A549 (cell line): Measurements from ENCODE around the gene ADARB2.

ENCODE experiments used
- CEBPB ChIP-seq, 2 experiments: fragments of >200 bp in 1 of 2; sonication (Bioruptor Twin) in 1 of 2; formaldehyde crosslinking in 1 of 2; IDR thresholded peaks; 2 replicates each; pipeline ENCODE4 v1.6.1; 2012 to 2016
- CTCF ChIP-seq: fragments of >200 bp; sonication (Bioruptor Twin); formaldehyde crosslinking; IDR thresholded peaks from 3 replicates; pipeline ENCODE4 v1.5.1; 2016
- ELK1 ChIP-seq: fragments of 150-350 bp; IDR thresholded peaks from 2 replicates; pipeline ENCODE4 v1.6.1; 2014; ENCODE audit warnings: low read depth, mild to moderate bottlenecking, low read length
- FOXS1 ChIP-seq: fragments of 250-450 bp; sonication (Bioruptor Pico); IDR thresholded peaks from 2 replicates; pipeline ENCODE4 v1.5.0; 2020; ENCODE audit warnings: mild to moderate bottlenecking, moderate library complexity
- MAX ChIP-seq: IDR thresholded peaks from 2 replicates; pipeline ENCODE4 v1.6.1; 2012
- PHF8 ChIP-seq: fragments of 200-600 bp; sonication (generic); IDR thresholded peaks from 2 replicates; pipeline ENCODE4 v1.6.1; 2016; ENCODE audit warnings: low read depth, mild to moderate bottlenecking, antibody characterized with exemption, moderate library complexity, borderline replicate concordance
- POLR2A ChIP-seq: IDR thresholded peaks from 2 replicates; pipeline ENCODE4 v1.6.1; 2012; ENCODE audit warnings: mild to moderate bottlenecking, low read length
- RAD21 ChIP-seq, 2 experiments: fragments of >200 bp in 1 of 2; sonication (Bioruptor Twin) in 1 of 2; formaldehyde crosslinking in 1 of 2; IDR thresholded peaks in 1 of 2; conservative IDR thresholded peaks in 1 of 2; 2 replicates in 1 of 2; 3 replicates in 1 of 2; pipeline ENCODE4 v1.6.1; 2012 to 2018; ENCODE audit warnings: inconsistent platforms in 1 of 2
- SMC3 ChIP-seq: fragments of >200 bp; sonication (Bioruptor Twin); formaldehyde crosslinking; IDR thresholded peaks from 3 replicates; pipeline ENCODE4 v1.6.1; 2018; ENCODE audit warnings: inconsistent platforms
- TP53 ChIP-seq: fragments of 250-450 bp; sonication (Bioruptor Pico); IDR thresholded peaks from 2 replicates; pipeline ENCODE4 v1.5.0; 2021; ENCODE audit warnings: mild to moderate bottlenecking, moderate library complexity

- TF ChIP-seq PHF8 (no peak), CEBPB (IDR thresholded peaks at IDR 0.05) (no peak), CTCF (no peak), POLR2A (no peak), TP53 (CRISPR knock-in tag) (no peak), RAD21 (conservative IDR thresholded peaks at IDR 0.05 in 1 of 2, IDR thresholded peaks at IDR 0.05 in 1 of 2) (no peak), FOXS1 (CRISPR knock-in tag) (no peak), SMC3 (no peak), MAX (no peak), ELK1 (no peak)
Observed at GRCh38 chr10:1159131-1160061, 577.9 kb downstream of the ADARB2 start.
